NCI-H774 (cell line): ENCODE data around the gene SIRPD.

Experiments
- DNase-seq: peaks from one replicate; lab custom pipeline; 2025; lab: John Stamatoyannopoulos, UW

The SIRPD gene

DNA sequence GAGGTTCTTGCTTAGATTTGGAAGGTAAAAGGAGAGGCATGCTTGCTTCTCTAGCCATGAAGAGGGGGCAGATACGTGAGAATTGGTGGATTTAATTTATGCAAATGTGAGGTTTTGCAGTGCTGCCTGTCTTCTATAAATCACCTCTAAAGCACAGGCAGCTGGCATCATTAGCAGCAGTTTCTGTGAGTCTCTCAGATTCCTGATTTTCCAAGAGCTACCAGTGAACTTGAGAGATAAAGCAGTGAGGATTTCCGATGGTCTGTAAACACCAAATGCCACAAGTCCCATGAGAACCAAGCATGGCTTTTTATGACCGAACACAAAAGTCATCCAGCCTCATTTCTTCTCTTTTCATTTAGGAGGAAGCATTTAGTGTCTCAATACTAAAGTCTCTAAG, 63.1 kb downstream of the SIRPD start:
- DNase-seq = no peak

GRCh38 chr20:1493536-1493935, 64.0 kb downstream of the SIRPD start:
- no peak for DNase-seq

DNA sequence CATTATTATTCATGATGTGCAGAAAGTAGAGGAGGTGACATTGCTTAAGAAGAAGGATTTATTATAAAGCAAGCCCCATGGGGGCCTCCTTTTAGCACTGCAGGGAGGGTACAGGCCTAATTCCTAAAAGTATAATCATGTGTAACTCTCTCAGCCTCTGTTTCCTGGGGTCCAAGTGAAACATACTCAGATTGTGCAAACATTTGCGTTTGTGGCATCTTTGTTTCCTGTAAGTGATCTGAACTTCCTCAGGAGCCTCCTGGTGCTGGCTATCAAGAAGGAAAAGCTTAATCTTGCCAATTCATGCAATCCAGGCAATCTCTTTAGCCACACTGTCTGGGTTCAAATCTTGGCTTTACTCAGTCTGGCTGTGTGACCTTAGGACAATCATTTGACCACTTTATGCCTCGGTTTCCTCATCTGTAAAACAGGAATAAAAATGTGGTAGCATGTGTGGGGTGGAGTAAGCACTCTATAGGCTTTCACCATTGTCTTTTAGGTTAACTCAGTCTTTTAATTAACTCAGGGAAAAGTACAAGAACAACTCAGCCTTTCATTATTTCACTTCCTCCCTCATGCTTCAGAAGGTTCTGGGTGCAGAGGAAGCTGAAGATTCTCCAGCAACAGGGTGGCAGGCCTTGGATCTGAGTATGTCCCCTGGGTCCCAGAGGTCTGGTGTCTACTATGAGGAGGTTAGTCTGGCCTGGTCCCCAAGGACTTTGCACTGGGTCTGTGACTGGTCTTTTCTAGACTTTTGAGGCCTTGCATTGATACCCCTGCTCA, 65.5 kb downstream of the SIRPD start:
- no peak for DNase-seq

DNA sequence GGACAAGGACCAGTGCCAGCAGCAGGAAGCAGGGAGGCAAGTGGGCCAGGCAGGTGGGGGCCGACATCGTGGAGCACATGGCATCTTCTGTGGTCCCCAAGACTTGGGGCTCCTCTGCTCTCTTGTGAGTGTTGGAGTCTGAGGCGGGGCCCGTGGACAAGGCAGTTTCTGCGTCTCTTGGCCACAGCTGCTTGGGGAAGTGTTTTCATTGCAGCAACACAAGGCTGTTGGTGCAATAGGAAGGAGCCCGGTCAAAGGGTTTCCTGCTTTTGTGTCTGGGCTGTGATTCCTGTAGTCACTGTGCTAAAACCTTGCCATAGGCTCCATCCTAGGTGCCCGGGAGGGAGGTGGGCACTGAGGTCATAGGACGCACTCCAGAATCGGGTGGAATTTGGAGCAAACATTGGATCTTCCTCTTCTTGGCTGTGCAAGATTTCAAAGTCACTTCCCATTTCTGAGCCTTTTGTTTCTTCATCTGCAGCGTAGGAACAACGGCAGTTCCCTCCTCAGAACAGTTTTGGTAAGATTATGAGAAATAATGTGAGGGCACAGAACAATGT, 66.1 kb downstream of the SIRPD start, which contains the start of gene SIRPB2:
TSS of gene SIRPB2 (minus strand) at position 140 of the 560 bp plus-strand sequence. CDS start at position 79, 61 bp downstream.
- DNase-seq = no peak

- no peak for DNase-seq
Observed at GRCh38 chr20:1490643-1491195, 66.8 kb downstream of the SIRPD start.

- DNase-seq = no peak
Observed at GRCh38 chr20:1489764-1490436, 67.6 kb downstream of the SIRPD start.

- no peak for DNase-seq
Observed at GRCh38 chr20:1489325-1489724, 68.2 kb downstream of the SIRPD start.

- no peak for DNase-seq
Observed at GRCh38 chr20:1486566-1486965, 70.9 kb downstream of the SIRPD start.

DNA sequence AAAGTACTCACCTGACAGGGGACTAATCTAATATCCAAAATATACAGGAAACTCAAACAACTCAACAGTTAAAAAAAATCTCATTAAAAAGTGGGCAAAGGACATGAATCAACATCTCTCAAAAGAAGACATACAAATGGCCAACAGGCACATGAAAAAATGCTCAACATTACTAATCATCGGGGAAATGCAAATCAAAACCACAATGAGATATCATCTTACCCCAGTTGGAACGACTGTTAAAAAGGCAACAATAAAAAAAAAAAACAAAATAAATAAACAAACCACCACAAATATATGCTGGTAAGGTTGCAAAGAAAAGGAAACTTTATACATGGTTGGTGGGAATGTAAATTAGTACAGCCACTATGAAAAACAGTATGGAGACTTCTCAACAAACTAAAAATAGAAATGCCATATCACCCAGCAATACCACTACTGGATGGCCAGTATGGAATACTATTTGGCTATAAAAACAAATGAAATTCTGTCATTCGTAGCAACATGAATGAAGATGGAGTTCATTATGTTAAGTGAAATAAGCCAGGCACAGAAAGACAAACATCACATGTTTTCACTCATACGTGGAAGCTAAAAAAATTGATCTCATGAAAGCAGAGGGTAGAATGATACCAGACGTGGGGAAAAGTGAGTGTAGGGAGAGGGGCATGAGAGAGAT, 72.9 kb downstream of the SIRPD start:
- no peak for DNase-seq
